SIG-M5 treated with dmso at 0.1 percent for 504 hours (cell line): ENCODE data around the gene MCAT.

Experiments used
- DNase-seq: peaks from one replicate; lab custom pipeline; 2025; ENCODE audit not compliant: unreplicated experiment; lab: John Stamatoyannopoulos, UW

MCAT gene

DNA sequence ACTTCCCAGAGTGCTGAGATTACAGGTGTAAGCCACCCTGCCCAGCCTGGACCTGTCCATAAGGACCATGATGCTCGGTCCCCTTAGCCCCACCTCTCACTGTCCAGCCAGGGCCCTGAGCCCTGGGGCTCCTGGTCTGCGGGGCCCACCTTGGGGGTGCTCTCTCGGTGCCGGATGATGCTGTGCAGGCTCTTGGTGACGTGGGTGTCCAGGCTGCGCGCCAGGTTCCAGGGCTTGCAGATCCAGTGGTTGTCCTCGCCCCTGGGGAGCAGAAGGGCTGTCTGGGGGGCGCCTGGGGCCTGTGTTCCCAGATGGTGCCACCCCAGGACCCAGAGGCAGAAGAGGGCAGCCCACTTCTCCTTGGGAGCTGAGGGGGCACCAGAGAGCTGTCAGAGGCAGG, 30.4 kb upstream of the MCAT start:
- DNase-seq = no peak

- no peak for DNase-seq
Observed at GRCh38 chr22:43172191-43172590, 29.0 kb upstream of the MCAT start.

DNA sequence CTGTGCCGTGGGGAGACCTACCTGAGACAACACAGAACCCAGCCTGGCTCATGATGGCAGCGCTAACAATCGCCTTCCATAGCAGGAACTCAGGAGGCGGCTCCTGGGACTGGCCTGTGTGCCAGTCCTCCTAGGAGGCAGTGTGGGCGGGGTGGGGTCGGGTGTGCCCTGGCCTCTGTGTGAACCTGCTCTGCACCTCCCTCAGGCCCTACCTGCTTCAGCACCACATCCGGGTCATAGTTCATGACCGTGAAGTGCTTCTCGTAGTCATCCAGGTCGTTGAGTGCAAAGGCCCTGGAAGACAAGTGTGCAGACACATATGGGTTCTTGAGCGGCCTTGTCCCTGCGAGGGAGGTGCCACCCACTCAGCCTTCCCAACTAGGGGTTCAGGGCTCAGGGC, 28.4 kb upstream of the MCAT start:
- no peak for DNase-seq

DNA sequence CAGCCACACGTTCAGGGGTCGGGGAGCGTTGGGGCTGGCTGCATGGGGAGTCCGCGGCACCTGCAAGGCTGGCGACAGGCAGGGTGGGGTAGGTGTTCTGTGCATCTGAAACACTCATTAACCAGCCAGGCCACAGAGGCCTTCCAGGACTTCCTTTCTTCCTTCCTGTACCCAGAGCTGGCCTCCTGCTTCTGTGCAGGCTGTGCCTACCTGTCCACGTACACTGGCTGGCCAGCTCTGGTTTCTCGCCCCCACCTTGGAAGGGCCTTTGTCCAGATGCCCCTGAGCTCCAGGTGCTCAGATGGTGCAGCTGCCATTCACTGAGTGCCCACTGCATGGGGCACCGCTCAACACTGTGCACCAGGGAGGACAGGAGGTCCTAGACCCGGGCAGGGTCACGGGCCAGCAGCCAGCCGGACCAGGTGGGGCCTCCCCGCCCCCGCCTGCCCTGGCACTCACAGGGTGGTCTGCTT, 27.9 kb upstream of the MCAT start:
- no peak for DNase-seq

DNA sequence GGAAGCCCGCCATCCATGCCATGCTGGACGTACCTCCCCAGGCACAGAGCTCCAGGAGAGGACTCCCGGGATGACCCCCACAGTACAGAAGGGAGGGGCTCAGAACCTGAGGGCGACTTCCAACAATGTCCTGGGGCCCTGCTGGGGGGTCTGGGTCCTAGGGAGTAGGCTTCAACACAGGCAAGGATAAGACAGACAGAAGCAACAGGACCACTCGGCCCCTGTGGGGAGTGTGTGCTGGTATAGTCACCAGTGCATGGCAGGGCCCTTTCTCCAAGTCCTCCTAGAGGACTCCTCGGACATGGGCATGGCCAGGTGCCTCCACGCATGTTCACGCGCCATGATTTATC, 26.9 kb upstream of the MCAT start:
- no peak for DNase-seq

- no peak for DNase-seq
Observed at GRCh38 chr22:43169310-43170130, 26.3 kb upstream of the MCAT start.

- DNase-seq = no peak
Observed at GRCh38 chr22:43168471-43169309, 25.5 kb upstream of the MCAT start.

DNA sequence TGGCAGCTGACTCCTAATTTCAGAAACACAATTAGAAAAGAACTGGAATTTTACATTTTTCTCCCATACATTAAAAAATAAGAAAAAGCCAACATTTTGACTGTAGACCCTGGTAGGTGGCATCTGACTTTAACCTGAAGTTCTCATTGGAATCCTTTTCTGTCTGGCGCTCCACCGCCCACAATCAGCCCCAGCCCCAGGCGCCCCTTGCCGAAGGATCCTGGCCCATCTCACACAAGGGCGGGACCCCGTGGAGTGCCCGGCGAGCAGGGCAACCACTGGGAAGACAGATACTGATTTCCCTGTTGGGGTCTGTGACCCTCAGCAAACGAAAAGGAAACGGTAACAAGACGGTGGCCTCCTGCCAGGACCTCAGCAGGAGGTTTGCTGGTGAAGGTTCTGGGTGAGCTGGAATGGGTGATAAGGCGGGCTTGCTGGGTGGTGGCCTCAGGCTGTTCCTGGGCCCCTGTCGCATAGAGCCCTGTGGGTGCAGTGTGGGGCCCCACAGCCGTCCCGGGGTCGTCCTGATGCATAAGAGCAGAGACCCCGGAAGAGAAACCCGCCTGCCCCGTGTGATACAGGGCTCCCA, 23.9 kb upstream of the MCAT start:
- DNase-seq = no peak

GRCh38 chr22:43166132-43166930, 23.1 kb upstream of the MCAT start:
- DNase-seq = no peak

- DNase-seq = no peak
Observed at GRCh38 chr22:43164636-43165035, 21.4 kb upstream of the MCAT start.

DNA sequence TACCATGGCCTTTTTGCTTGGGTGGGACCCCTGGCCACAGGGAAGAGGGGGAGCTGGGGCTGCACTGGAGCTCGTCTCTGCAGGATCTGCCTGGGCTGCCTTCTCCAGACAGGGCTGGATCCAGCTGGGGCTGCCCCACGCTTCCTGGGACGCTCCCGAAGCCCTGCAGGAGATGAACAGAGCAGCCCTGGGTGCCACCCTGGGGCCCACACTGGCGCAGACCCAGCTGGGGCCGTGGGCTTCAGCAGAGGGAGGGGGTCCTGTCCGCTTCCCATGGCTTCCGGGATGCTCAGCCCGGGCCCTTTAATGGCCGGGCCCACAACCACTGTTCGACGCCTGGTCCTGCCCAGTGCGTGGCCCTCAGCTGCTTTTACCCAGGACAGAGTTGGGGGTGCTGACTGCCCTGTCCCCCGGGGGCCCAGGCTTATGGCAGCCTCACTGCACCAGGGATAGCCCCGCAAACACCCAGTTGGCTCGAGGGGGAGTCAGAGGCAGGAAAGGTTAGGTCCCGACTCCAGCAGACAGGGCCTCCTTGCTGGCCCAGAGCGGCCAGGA, 20.1 kb upstream of the MCAT start:
- DNase-seq = no peak

DNA sequence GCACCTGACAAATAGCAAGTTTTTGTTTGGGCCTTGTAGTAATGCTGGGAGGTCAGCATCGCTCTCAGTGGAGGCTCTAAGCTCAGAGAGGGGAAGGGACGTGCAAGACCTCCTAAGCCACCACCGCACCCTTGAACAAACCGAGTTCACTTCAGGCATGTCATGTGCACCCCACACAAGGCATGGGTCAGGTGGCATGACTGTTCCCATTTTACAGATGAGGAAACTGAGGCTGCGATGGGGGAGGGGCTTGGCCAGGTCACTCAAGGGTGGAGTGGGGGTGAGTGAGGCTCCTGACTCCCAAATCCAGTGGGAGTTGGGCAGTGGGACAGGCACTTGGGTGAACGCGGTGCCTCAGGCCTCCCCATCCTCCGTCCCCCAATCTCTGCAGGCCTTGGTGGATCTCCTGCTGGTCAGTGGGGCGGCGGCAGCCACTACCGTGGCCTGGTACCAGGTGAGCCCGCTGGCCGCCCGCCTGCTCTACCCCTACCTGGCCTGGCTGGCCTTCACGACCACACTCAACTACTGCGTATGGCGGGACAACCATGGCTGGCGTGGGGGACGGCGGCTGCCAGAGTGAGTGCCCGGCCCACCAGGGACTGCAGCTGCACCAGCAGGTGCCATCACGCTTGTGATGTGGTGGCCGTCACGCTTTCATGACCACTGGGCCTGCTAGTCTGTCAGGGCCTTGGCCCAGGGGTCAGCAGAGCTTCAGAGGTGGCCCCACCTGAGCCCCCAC, 19.4 kb upstream of the MCAT start:
- DNase-seq = no peak

DNA sequence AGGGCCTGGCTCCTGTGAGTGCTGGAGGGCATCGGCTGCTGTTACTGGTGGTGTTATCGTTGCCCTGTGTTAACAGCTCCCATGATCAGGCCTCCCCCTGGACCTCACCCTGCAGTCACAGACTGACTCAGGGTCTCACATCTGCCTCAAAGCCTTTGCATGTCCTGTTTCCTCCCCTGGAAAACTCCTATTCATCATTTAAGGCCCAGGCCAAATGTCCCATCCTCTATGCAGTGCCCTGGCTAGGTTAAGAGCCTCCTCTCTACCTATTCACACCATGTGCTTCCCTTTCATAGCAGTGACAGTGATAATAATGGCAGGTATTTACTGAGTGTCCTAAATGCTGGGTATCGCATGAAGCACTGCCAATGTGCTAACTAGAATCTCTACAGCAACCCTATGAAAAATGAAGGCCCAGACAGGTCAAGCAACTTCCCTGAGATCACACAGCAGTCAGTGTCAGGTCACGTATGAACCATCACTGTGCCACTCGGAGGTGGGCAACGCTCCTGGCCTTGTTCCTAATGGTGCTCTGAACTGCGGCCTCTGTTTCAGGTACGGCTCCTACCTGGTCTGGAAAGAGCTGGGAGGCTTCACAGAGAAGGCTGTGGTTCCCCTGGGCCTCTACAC, 17.4 kb upstream of the MCAT start:
- DNase-seq = no peak

- DNase-seq = no peak
Observed at GRCh38 chr22:43159484-43160178, 16.4 kb upstream of the MCAT start.

DNA sequence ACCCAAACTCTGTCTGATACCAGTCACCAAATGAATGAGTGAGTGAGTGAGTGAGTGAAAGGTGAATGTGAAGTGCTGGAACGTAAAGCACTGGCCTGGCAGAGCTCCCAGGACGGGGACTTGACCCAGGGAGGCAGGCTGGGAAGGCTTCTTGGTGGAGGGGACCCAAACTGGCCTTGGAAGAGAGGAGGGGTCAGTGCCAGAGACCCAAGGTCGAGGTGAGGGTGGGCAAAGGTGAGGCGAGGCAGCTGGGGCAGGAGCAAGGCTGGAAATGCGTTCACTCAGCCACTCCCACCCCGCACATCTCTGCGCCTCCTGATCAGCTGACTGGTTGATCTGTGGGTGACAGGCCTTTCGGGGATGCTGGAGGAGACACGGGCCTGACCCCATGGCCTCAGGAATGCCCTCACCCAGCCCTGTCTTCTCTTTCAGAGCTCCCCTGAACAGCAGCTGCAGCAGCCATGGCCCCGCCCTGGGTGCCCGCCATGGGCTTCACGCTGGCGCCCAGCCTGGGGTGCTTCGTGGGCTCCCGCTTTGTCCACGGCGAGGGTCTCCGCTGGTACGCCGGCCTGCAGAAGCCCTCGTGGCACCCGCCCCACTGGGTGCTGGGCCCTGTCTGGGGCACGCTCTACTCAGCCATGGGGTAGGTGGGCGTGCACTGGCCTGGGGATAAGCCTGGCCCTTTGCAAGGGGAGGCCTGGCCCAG, 15.7 kb upstream of the MCAT start:
- DNase-seq = no peak

DNA sequence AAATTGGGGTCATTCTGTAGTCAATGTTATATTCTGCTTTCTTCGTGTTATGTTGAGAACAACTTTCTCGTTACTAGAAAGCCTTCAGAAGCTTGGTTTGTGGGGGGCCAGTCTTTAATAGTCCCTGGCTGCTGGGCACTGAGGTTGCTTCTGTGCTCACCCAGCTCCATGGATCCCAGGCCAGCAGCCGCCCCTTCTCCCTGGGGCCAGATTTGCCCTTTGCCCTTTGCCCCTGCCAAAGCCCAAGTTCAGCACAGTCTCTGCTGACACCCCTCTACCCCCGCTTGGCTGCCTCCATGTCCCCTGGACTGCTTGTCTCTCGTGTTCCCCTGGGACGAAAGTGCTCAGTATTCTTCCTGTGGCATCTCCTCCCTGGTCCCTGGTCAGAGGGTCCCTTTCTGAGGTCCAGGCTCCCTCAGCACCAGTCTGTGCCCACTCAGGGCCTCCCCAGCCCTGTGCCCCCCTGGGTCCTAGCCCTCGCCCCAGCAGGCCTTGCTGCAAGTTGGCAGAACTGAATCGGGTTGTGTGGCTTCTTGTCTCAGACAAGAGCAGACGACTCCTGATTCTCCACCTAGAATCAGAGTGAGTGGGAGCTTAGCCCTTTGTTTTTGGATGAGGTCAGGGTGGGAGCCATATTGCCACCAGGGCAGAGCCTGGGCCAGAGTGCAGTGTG, 14.8 kb upstream of the MCAT start:
- no peak for DNase-seq

GRCh38 chr22:43156413-43156812, 13.2 kb upstream of the MCAT start:
- DNase-seq = no peak

GRCh38 chr22:43155789-43156188, 12.6 kb upstream of the MCAT start:
- DNase-seq = no peak
